Ishikawa (cell line): ENCODE results near the gene PDCD4.

Experiments used
- CEBPB ChIP-seq: IDR thresholded peaks from 2 replicates; pipeline ENCODE4 v1.6.1; 2012
- TF ChIP-seq, protein P1 (sequence below): IDR thresholded peaks from 2 replicates; pipeline ENCODE4 v1.6.1; 2012

DNA sequence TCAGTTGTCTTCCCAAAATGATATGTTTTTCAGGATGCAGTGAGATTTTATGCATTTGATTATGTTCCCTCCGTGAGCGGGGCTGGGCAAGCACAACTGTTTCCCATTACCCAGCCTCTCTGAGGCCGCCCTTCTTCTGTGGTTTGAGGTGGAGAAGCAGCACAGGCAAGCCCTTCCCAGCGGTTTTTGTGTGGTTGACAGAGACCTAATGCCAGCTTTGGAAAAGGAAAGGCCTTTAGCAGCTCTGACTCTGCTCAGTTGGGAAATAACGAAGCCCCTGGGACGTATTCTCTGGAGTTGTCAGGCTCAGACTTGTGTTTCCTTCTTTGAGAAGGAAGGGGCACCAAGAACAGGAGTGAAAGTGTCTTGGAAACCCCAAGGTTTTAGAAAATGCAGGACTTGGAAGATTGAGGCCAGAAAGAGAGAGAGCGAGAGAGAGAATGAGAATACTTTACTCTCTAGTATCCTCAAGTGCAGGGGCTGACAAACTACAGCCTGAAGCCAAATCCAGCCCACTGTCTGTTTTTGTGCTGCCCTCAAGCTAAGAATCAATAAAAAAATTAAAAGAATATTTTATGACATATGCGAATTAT, 20.6 kb upstream of the PDCD4 start:
- TF ChIP-seq CEBPB = no peak
- TF ChIP-seq, protein P1, sequence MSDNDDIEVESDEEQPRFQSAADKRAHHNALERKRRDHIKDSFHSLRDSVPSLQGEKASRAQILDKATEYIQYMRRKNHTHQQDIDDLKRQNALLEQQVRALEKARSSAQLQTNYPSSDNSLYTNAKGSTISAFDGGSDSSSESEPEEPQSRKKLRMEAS = no peak
